Measurements from ENCODE around the gene LIN7C. TPM values are rescaled to one million over a fixed set of nuclear protein-coding genes. Genes with fewer than 3 reads are reported as not detected.

The LIN7C gene
- total and polyA plus RNA-seq, 2 donors (not counting 1 experiment from before 2014, with no cell fraction given): 6.2 to 24.2 TPM

DNA sequence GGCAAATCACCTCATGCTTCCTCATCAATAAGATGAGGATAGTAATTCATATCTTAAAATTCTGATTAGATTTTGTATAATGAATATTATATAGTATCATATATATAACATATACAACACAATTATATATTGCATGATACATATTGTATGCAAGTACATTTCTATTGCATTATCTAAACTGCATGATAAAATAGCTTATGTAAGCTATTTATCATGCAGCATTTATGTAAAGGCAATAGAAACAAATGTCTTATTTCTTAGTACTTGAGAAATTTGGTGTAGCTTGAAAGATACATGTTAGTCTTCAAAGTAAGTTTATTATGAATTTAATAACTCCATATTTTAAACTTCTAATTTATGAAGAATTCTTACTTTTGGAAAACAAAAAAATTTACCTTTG is 5.5 kb downstream of the LIN7C start:
- no peak overlapping the region for H3K9ac ChIP-seq (ENCODE audit: low read length)
- H3K27ac ChIP-seq (ENCODE audit: low read length in 2 of 2): no peak overlapping the region
- ATAC-seq (ENCODE audit: low read depth): no peak
- H3K79me2 ChIP-seq (ENCODE audit: control insufficient read depth, insufficient read depth, low read length): peaks cover 33% of the 10 kb centered on the region
- intact Hi-C loops (cut with micrococcal nuclease): no loop called here
- no peaks in the 10 kb centered on the region for H3K9me3 Mint-ChIP-seq (ENCODE audit: insufficient read depth)
- TF ChIP-seq CTCF (IDR thresholded peaks at IDR 0.05): no peak
- no peak for TF ChIP-seq EZH2 (IDR thresholded peaks at IDR 0.05; ENCODE audit: borderline replicate concordance, insufficient read depth, low read depth, low read length, poor library complexity, severe bottlenecking)
- H3K4me2 ChIP-seq (replicated peaks; ENCODE audit: low read depth, low read length, poor library complexity, severe bottlenecking): no peak overlapping the region
- no peak overlapping the region for H2AFZ ChIP-seq (ENCODE audit: insufficient read depth, low read depth, low read length, poor library complexity, severe bottlenecking)
- H3K9me3 ChIP-seq (ENCODE audit: control extremely low read depth in 1 of 3, control insufficient read depth in 2 of 3, insufficient read depth in 1 of 3, low read length in 2 of 3): no peaks in the 10 kb centered on the region
- H3K27ac Mint-ChIP-seq: no peak overlapping the region
- H3K36me3 ChIP-seq (replicated peaks in 1 of 2; ENCODE audit: control extremely low read depth in 1 of 2, control insufficient read depth in 1 of 2, extremely low read depth in 1 of 2, insufficient read depth in 2 of 2, low read length in 1 of 2): peaks cover 11 to 42% of the 10 kb centered on the region in 2 experiments
- H3K4me3 Mint-ChIP-seq: no peak overlapping the region
- POLR2A ChIA-PET: no interaction called here
- H3K4me1 Mint-ChIP-seq: peaks cover 32% of the 10 kb centered on the region
- CTCF ChIA-PET: interaction anchor here (1.1 to 7.8 kb wide), 4 partner anchors 10 to 318 kb away, joined by 3 to 118 read pairs (median 10); no protein-coding TSS in a partner anchor
- peaks cover 5% of the 10 kb centered on the region for H4K20me1 ChIP-seq (ENCODE audit: control insufficient read depth, insufficient read depth, low read length, poor library complexity, severe bottlenecking)
- H3K27me3 Mint-ChIP-seq: no peaks in the 10 kb centered on the region
- no peaks in the 10 kb centered on the region for H3K27me3 ChIP-seq (replicated peaks in 1 of 4; ENCODE audit: control extremely low read depth in 1 of 4, control insufficient read depth in 3 of 4, insufficient read depth in 4 of 4, low read length in 3 of 4)
- no peak for DNase-seq
- H3K4me1 ChIP-seq (ENCODE audit: control insufficient read depth in 2 of 2, insufficient read depth in 2 of 2, low read length in 2 of 2): peaks cover 13 to 15% of the 10 kb centered on the region in 2 donors
- H3K4me3 ChIP-seq (ENCODE audit: control extremely low read depth in 1 of 5, extremely low read depth in 1 of 5, insufficient read depth in 1 of 5, low read depth in 2 of 5, low read length in 4 of 5): no peak overlapping the region

- Histone ChIP-seq H3K4me2 (replicated peaks; ENCODE audit: low read depth, low read length, poor library complexity, severe bottlenecking) (no peak overlapping the region), H2AFZ (ENCODE audit: insufficient read depth, low read depth, low read length, poor library complexity, severe bottlenecking) (no peak overlapping the region), H3K9me3 (ENCODE audit: control extremely low read depth in 1 of 3, control insufficient read depth in 2 of 3, insufficient read depth in 1 of 3, low read length in 2 of 3) (no peaks in the 10 kb centered on the region), H4K20me1 (ENCODE audit: control insufficient read depth, insufficient read depth, low read length, poor library complexity, severe bottlenecking) (peaks cover 6% of the 10 kb centered on the region), H3K27me3 (replicated peaks in 1 of 4; ENCODE audit: control extremely low read depth in 1 of 4, control insufficient read depth in 3 of 4, insufficient read depth in 4 of 4, low read length in 3 of 4) (no peaks in the 10 kb centered on the region), H3K27ac (ENCODE audit: low read length in 2 of 2) (no peak overlapping the region), H3K4me3 (ENCODE audit: control extremely low read depth in 1 of 5, extremely low read depth in 1 of 5, insufficient read depth in 1 of 5, low read depth in 2 of 5, low read length in 4 of 5) (no peak overlapping the region), H3K36me3 (replicated peaks in 1 of 2; ENCODE audit: control extremely low read depth in 1 of 2, control insufficient read depth in 1 of 2, extremely low read depth in 1 of 2, insufficient read depth in 2 of 2, low read length in 1 of 2) (peaks cover 13 to 46% of the 10 kb centered on the region in 2 experiments), H3K79me2 (ENCODE audit: control insufficient read depth, insufficient read depth, low read length) (peaks cover 5% of the 10 kb centered on the region), H3K4me1 (ENCODE audit: control insufficient read depth in 2 of 2, insufficient read depth in 2 of 2, low read length in 2 of 2) (no peaks in the 10 kb centered on the region), H3K9ac (ENCODE audit: low read length) (no peak overlapping the region)
- H3K4me3 Mint-ChIP-seq: no peak overlapping the region
- intact Hi-C loops (cut with micrococcal nuclease): no loop called here
- no peaks in the 10 kb centered on the region for H3K27me3 Mint-ChIP-seq
- no peak for DNase-seq
- CTCF ChIA-PET: interaction anchor here (1.5 to 7.8 kb wide), 7 partner anchors 8 to 314 kb away, joined by 6 to 118 read pairs (median 16); partner anchors contain the start of genes LGR4 and LIN7C
- WGBS (ENCODE audit: insufficient coverage): no CpG with 5 or more reads among the region's 1 CpG
- H3K27ac Mint-ChIP-seq: no peak overlapping the region
- TF ChIP-seq CTCF (IDR thresholded peaks at IDR 0.05) (no peak), EZH2 (IDR thresholded peaks at IDR 0.05; ENCODE audit: borderline replicate concordance, insufficient read depth, low read depth, low read length, poor library complexity, severe bottlenecking) (no peak)
- POLR2A ChIA-PET: no interaction called here
- peaks cover 12% of the 10 kb centered on the region for H3K4me1 Mint-ChIP-seq
- no peaks in the 10 kb centered on the region for H3K9me3 Mint-ChIP-seq (ENCODE audit: insufficient read depth)
- no peak for ATAC-seq (ENCODE audit: low read depth)
Measured at GRCh38 chr11:27497911-27498310, 8.7 kb downstream of the LIN7C start.
